HG03565 (cell line): ENCODE measurements around the gene BMAL1.

Source experiments
- ATAC-seq: cut with Tn5 transposase; IDR thresholded peaks from one replicate; pipeline ENCODE4 v1.9.1; 2021; ENCODE audit warnings: mild to moderate bottlenecking, moderate library complexity; ENCODE audit not compliant: unreplicated experiment

BMAL1 gene

DNA sequence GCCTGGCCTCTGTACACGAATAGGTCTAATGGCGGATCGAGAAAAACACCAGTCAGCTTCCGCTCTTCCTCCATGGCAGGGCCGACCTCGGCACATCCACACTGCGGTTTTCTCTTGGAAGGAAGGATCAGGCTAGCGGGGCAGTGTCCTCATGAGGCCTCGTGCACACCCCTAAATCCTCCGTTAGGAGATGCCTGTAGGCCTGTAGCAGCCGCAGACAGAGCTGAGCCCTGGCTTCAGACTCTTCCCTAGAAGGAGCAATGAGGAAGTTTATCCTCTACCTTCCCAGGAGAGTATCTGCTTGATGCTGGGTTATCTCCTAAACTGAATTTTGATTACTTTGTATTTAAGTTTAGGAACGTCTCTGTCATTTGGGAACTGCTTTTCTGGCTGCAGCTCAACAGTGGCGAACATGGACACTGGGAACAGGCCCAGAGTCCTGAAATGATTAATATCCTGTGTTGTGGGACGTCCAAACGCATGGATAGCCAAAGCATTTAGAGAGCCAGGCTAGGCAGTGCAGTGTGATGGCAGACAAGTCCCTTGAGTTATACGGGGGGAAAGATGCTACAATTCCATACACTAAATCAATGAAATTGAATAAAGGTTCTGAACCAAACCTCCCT, 16.5 kb upstream of the BMAL1 start:
- ATAC-seq: no peak

DNA sequence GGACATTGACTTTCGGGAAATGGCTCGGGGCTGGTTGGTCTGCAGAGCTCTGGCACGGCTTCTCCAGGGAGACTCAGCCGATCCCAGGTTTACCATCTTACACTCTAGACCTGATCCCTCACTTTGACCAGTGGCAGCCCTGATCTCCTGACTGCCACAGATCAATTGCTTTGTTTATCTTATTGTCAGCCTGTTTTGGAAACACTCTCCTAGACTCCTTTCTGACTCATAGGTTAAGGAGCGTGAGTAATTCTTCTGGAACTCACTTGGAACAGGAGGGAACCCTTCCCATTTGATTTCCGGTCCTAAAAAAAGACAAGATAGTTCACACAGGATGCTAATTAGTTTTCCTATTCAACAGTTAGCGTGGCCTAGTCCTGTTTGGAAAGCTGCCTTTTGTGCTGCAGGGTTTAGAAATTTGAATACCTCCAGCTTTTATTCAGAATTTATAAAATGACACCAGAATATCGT, 16.0 kb upstream of the BMAL1 start:
- ATAC-seq: no peak

- ATAC-seq: no peak
These were observed 15.5 kb upstream of the BMAL1 start for GRCh38 chr11:13262096-13262495.

- ATAC-seq: no peak
These were observed 8.8 kb upstream of the BMAL1 start for GRCh38 chr11:13268791-13269190.

- no peak for ATAC-seq
These were observed 7.8 kb upstream of the BMAL1 start for GRCh38 chr11:13269775-13270174.

DNA sequence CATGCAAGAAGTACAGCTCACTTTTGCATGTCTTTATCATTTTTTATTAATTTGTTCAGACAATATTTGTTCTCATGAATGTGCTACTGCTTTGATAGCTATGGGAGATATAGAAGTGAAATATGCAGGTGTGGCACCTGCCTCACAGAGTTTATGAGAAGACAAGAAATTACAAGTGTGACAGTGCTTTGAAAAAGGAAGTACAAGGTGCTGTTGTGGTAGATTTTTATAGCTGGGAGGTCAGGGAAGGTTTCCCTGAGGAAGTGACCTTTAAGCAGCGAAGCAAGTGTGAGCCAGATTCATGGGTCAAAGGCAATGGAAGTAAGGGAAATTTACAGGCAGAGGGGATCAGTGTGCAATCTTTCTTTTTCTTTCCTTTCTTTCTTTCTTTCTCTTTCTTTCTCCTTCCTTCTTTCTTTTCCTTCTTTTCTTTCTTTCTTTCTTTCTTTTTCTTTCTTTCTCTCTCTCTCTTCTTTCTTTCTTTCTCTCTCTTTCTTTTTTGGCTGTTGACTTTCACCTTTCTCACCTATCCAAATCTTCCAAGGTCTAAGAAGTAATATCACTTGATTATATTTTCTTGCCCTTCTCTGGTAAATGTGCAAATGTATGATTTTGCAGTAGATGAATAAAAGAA, 6.4 kb upstream of the BMAL1 start:
- no peak for ATAC-seq

- no peak for ATAC-seq
These were observed 1.1 kb upstream of the BMAL1 start for GRCh38 chr11:13276454-13276831.

GRCh38 chr11:13276832-13277767, 490 bp upstream of the BMAL1 start:
- peak; percentile 90 for ATAC-seq

DNA sequence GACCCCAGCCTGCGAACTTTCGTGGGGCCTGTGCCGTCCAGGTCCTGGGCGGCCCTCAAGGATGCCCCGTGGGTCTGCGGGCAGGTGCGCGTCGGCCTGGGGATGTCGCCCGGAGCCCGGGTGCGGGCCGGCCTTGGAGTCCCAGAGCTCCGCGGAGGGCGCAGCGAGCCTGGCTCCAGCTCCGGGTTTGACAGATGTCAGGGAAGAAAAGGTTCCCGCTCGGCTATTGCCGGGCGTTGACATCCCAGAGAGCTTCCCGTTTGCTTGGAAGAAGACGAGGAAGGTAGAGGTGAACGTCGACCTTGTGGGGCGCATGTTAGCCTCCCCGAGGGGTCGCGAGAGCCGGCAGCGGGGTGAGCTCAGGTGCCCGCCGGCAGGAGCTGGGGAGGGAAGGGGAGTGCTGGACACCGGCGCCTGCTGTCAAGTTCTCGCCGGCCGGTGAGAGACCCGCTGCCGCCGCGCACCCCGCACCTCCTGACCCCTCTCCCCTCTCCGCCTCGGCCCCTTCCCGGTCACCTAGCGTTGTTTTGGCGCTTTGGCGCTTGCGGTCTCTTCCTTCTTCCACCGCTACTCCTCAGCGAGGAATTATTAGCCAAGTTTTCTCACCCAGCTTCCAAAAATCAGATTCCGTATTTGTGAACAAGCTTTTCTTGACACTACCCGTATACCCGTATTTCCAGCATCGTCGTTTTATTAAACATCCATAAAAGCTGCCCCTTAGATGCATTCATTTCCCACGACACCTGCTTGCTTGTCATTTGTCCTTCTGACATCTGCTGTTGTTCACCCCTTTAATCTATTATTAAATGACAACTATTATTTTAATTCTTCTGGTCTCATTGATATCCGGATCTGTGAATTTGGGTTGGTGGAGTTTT, 1.3 kb downstream of the BMAL1 start:
- no peak for ATAC-seq

- no peak for ATAC-seq
These were observed 1.9 kb downstream of the BMAL1 start for GRCh38 chr11:13279487-13279834.

- no peak for ATAC-seq
These were observed 2.6 kb downstream of the BMAL1 start for GRCh38 chr11:13280092-13280722.

DNA sequence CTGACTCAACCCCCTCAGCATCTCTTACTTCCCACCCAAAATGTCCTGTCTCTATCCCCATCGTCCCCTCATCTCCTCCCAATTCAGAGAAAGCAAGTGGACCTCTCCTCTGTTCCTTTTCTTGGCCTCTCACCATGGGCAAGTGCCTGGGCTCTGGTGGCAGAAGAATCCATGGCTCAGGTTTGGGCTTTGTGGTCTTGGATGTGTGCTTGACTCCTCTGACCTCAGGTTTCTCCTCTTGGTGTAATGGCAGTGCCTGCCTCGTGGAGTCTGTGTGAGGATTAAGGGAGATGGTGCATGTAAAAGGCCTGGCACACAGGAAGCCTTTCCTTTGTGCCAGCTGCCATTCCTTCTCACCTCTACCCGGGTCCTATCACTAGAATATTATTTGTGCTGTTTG, 3.2 kb downstream of the BMAL1 start:
- ATAC-seq: no peak

DNA sequence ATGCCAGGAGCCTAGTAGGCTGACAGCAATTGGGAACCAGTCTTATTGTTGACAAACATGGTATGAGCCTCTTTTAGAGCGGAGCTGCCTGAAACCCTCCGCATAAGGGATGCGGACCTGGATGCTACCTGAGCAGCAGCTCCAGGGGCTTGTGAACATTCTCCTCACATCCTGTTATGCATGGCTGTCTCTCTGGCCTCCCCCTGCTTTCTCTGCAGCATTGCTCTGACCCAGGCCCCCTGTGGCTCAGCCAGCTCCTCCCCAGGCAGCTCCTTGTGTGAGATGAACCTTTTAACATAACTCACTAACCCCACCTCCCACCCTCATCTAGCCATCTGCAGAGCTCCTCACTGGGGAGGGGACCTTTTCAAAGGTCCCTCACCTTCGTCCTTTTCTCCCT, 6.0 kb downstream of the BMAL1 start:
- no peak for ATAC-seq

GRCh38 chr11:13284776-13285588, 7.4 kb downstream of the BMAL1 start:
- no peak for ATAC-seq

GRCh38 chr11:13286279-13286821, 8.8 kb downstream of the BMAL1 start:
- no peak for ATAC-seq

- no peak for ATAC-seq
These were observed 9.4 kb downstream of the BMAL1 start for GRCh38 chr11:13287036-13287435.

DNA sequence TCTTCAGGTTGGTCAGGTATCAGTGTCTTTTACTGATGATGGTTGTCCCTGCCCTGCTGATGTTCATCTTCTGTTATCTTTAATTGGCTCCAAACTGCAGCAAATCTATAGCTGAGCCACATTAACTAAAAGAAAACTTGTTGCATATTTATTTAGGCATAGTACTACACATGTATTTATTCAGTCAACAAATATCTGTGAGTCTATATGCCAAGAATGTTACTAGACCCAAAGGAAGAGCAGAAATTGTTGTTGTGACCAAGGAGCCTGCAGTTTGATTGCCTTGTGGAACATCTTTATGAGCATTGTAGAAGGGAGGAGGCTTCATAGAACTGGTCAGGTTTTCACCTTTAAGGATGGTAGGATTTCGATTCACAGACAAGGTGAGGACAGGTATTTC, 10.1 kb downstream of the BMAL1 start:
- no peak for ATAC-seq

DNA sequence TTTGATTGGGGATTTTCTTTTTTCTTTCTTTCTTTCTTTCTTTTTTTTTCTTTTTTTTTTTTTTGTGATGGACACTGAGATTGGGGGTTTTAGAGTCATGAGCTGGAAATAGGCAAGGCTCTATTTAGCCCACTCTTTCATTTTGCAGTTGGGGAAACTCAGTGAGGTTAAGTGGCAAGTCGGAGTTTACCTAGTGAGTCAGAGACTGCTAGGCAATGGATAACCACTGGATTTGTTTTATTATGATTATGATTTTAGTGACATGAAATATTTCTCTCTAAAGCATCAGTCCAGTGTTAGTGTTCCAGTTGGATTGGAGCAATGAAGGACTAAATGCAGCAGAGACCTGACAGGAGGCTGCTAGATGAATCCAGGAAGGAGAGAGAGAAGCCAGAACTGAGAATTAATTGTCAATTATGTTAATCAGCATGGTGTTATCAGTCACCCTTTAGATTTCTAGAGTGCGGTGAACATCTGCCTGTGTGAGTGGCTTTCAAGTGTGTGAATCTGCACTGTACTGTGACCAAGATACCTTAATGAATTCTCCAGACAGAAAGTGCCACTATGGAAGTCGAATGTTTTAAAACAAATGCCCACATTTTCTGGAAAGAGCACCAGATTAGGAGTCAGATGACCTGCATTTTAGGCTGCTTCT, 10.9 kb downstream of the BMAL1 start:
- no peak for ATAC-seq

DNA sequence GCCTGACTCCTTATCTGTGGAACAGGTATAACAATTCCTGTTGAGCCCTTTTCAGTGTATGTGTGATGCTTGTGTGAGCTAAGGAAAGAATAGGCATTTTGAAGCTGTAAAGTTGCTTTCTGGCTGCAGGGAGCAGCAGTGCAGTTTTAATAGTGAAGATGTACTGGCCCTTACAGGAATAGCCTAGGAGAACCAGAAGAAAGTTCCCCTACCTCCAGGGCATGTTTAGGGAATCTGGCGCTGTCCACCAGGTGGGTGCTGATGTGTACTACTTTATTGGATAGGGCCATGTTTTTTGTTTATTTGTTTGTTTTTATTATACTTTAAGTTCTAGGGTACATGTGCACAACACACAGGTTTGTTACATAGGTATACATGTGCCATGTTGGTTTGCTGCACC, 11.5 kb downstream of the BMAL1 start:
- no peak for ATAC-seq
